Dedifferentiated amniotic fluid mesenchymal stem cell (primary cell): Measurements from ENCODE around the gene COMMD7.
"Not testable (repeated sequence)": the region's sequence is repeated elsewhere in the genome, so short reads cannot be mapped to it uniquely, and the experiment has no call there.

Experiments
- DNase-seq: peaks from one replicate; pipeline ENCODE4 v3.0.0-alpha.2; 2016; ENCODE audit errors: extremely low spot score

COMMD7 gene

GRCh38 chr20:32728435-32728834 is 14.8 kb downstream of the COMMD7 start:
- DNase-seq, result not testable (repeated sequence)

- DNase-seq, result peak; percentile 54
These were observed 15.6 kb downstream of the COMMD7 start for GRCh38 chr20:32727683-32728082.

- DNase-seq, result no peak
These were observed 24.4 kb downstream of the COMMD7 start for GRCh38 chr20:32718749-32719348.

GRCh38 chr20:32711346-32711745 is 31.9 kb downstream of the COMMD7 start:
- no peak for DNase-seq

GRCh38 chr20:32709632-32710121 is 33.6 kb downstream of the COMMD7 start:
- DNase-seq, result no peak

- not testable (repeated sequence) for DNase-seq
These were observed 34.1 kb downstream of the COMMD7 start for GRCh38 chr20:32709029-32709631.

- no peak for DNase-seq
These were observed 35.3 kb downstream of the COMMD7 start for GRCh38 chr20:32707691-32708581.

- DNase-seq, result no peak
These were observed 36.8 kb downstream of the COMMD7 start for GRCh38 chr20:32706486-32706885.

- no peak for DNase-seq
These were observed 40.4 kb downstream of the COMMD7 start for GRCh38 chr20:32702706-32703425.

GRCh38 chr20:32697608-32698007 is 45.7 kb downstream of the COMMD7 start:
- no peak for DNase-seq

- DNase-seq, result no peak
These were observed 48.2 kb downstream of the COMMD7 start for GRCh38 chr20:32695089-32695488.

- not testable (repeated sequence) for DNase-seq
These were observed 54.3 kb downstream of the COMMD7 start for GRCh38 chr20:32688966-32689365.

GRCh38 chr20:32687180-32687532 is 56.1 kb downstream of the COMMD7 start:
- DNase-seq, result no peak

GRCh38 chr20:32686530-32687179 is 56.6 kb downstream of the COMMD7 start:
- DNase-seq, result no peak

GRCh38 chr20:32685541-32686529 is 57.4 kb downstream of the COMMD7 start:
- peak; percentile 86 for DNase-seq

GRCh38 chr20:32682508-32682987 is 60.7 kb downstream of the COMMD7 start:
- DNase-seq, result no peak

GRCh38 chr20:32681175-32682084 is 61.8 kb downstream of the COMMD7 start:
- no peak for DNase-seq

- DNase-seq, result no peak
These were observed 62.6 kb downstream of the COMMD7 start for GRCh38 chr20:32680544-32681174.

GRCh38 chr20:32678948-32679347 is 64.3 kb downstream of the COMMD7 start:
- DNase-seq, result no peak
